ENCODE results near the gene PHEX.

DNA sequence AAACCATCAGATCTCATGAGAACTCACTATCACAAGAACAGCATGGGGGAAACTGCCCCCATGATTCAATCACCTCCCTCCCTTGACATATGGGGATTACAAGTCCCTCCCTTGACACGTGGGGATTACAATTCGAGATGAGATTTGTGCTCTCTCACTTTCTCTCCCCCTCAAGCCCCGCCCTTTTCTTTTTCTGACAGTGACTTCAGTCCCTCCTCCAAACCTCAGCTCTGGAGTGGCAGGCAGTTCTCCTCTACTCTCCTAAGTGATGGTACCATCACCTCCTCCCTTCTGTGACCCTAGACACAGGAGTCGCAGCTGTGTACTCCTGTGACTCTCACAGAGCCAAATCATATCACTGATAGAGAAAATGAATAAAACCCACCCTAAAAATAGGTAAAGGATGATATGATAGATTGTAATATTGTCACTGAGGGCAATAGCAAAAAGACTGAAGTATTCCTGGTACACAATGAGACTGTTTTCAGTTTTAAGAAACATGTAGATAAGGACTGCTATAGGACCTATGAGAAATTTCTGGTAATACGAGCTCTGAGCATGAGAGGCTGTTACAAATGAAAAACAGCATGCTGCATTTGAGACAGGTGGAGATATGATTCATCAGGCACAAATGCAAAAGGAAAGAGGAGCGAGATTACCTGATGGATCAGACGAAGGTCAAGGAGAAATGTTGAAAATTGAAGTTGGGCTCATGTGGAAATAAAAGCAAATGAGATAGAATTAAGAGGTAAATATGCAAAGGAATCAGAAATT is 139.3 kb downstream of the PHEX start:
- TF ChIP-seq, protein P1, sequence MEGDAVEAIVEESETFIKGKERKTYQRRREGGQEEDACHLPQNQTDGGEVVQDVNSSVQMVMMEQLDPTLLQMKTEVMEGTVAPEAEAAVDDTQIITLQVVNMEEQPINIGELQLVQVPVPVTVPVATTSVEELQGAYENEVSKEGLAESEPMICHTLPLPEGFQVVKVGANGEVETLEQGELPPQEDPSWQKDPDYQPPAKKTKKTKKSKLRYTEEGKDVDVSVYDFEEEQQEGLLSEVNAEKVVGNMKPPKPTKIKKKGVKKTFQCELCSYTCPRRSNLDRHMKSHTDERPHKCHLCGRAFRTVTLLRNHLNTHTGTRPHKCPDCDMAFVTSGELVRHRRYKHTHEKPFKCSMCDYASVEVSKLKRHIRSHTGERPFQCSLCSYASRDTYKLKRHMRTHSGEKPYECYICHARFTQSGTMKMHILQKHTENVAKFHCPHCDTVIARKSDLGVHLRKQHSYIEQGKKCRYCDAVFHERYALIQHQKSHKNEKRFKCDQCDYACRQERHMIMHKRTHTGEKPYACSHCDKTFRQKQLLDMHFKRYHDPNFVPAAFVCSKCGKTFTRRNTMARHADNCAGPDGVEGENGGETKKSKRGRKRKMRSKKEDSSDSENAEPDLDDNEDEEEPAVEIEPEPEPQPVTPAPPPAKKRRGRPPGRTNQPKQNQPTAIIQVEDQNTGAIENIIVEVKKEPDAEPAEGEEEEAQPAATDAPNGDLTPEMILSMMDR (IDR thresholded peaks at IDR 0.05), result no peak
- no peak for TF ChIP-seq POLR2A (IDR thresholded peaks at IDR 0.05)

Measured in body of pancreas (tissue), 4 donors.